ENCODE measurements around the gene MRPL57. TPM values are rescaled to one million over a fixed set of nuclear protein-coding genes. Genes with fewer than 3 reads are reported as not detected.
"Not testable (repeated sequence)": the region's sequence is repeated elsewhere in the genome, so short reads cannot be mapped to it uniquely, and the experiment has no call there.

The MRPL57 gene
- polyA plus RNA-seq, 6 donors from 2014 or later: 25.5 to 43.3 (median 33.8) TPM

DNA sequence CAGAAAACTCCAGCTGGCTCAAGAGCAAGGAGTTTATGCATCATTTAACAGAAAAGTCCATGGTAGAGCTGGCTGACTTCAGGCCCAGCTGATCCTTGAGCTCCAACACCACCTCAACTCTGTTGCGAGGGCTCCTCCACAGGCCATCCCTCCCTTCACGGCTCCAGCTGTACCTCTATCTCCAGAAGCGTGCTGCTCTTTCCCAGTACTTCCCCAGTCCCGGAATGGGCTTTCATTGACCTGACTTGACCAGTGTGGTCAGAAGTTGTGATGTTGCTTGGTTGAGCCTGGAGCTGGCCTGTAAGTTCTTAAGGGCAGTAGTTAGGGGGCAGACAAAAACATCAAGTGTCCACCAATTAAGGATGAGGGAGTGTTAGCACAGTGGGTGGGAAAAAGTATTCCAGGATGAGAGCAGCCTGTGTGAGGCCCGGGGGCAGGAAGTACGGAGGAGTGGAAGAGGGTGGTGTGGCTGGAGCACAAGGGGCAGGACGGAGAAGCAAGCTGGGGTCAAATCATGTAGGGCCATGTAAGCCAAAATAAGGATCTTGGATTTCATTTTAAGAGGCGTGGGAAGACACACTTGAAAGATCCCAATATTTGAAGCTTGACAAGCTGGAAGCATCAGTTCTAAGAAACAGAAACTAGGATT, 24.1 kb upstream of the MRPL57 start:
- no peaks in the 10 kb centered on the region for H3K27me3 Mint-ChIP-seq
- H3K4me1 Mint-ChIP-seq: peaks cover 0 to 4% (median 0%) of the 10 kb centered on the region in 3 donors
- H3K4me3 Mint-ChIP-seq: no peak overlapping the region
- no peaks in the 10 kb centered on the region for H3K9me3 Mint-ChIP-seq
- H3K27ac Mint-ChIP-seq: no peak overlapping the region
- DNase-seq (no peak), ATAC-seq (ENCODE audit: low read depth in 2 of 2) (no peak)
- H3K36me3 Mint-ChIP-seq: peaks cover 8 to 10% of the 10 kb centered on the region in 2 donors

DNA sequence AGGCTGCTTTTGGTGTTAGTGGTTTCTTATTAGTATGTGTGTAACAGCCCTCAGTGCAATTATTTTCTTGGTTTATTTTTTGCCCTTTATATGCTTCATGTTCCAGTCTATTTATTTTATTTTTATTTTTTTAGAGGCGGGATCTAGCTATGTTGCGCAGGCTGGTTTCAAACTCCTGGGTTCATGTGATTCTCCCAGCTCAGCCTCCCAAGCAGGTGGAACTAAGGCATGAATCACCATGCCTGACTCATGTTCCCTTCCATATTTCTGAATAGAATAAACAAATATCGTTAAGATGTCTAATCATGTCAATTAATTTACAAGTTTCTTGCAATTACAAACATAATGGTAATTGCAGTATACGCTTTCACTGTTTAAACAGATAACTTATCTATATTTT, 11.8 kb upstream of the MRPL57 start:
- Mint-ChIP-seq H3K27ac (no peak overlapping the region), H3K9me3 (no peaks in the 10 kb centered on the region), H3K4me3 (no peak overlapping the region), H3K36me3 (no peaks in the 10 kb centered on the region), H3K27me3 (no peaks in the 10 kb centered on the region), H3K4me1 (no peaks in the 10 kb centered on the region)
- no peak for ATAC-seq (ENCODE audit: low read depth in 2 of 2)
- no peak for DNase-seq

DNA sequence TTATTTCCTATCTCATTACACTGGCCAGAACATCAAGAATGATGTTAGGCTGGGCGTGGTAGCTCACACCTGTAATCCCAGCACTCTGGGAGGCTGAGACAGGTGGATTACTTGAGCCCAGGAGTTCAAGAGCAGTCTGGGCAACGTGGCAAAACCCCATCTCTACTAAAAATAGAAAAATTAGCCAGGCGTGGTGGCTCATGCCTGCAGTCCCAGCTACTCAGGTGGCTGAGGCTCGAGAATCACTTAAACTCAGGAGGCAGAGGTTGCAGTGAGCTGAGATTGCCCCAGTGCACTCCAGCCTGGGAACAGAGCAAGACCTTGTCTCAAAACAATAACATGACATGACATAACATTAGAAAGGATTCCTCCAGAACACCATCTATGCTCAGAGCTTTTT, 10.9 kb upstream of the MRPL57 start:
- not testable (repeated sequence) for H3K4me3 Mint-ChIP-seq; H3K4me1 Mint-ChIP-seq; H3K36me3 Mint-ChIP-seq; ATAC-seq (ENCODE audit: low read depth in 2 of 2); H3K9me3 Mint-ChIP-seq; H3K27ac Mint-ChIP-seq; H3K27me3 Mint-ChIP-seq; DNase-seq

DNA sequence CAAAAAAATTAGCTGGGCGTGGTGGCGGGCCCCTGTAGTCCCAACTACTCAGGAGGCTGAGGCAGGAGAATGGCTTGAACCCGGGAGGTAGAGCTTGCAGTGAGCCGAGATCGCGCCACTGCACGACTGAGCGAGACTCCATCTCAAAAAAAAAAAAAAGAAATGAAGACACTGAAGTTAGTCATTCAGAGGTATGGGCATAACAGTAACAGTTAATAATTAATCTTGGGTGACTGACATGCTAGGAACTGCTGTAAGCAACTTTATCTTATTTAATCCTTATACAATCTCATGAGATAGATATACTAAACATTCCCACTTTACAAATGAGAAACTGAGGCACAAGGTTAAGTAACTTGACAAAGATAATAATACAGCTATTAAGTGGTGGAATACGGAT, 5.0 kb upstream of the MRPL57 start:
- H3K27me3 Mint-ChIP-seq: no peaks in the 10 kb centered on the region
- DNase-seq (no peak), ATAC-seq (ENCODE audit: low read depth in 2 of 2) (no peak)
- H3K36me3 Mint-ChIP-seq: no peaks in the 10 kb centered on the region
- no peak overlapping the region for H3K27ac Mint-ChIP-seq
- peaks cover 2 to 3% (median 2%) of the 10 kb centered on the region in 3 donors for H3K4me1 Mint-ChIP-seq
- H3K4me3 Mint-ChIP-seq: no peak overlapping the region
- H3K9me3 Mint-ChIP-seq: no peaks in the 10 kb centered on the region

DNA sequence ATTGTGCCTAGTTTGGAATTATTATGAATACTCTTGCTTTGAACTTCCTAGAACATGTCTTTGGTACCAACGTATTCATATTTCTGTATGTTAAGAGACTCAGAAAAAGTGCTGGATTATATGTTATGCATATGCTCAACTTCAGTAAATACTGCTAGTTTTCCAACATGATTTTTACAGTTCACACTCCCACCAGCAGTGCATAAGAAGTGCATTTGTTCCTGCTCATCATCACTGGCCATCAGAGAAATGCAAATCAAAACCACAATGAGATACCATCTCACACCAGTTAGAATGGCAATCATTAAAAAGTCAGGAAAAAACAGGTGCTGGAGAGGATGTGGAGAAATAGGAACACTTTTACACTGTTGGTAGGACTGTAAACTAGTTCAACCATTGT, 2.7 kb upstream of the MRPL57 start:
- H3K27me3 Mint-ChIP-seq; H3K27ac Mint-ChIP-seq; DNase-seq; H3K36me3 Mint-ChIP-seq; H3K9me3 Mint-ChIP-seq; ATAC-seq (ENCODE audit: low read depth in 2 of 2): not testable (repeated sequence)
- Mint-ChIP-seq H3K4me1 (peaks cover 3 to 21% (median 19%) of the 10 kb centered on the region in 3 donors), H3K4me3 (peak overlapping the region in 1 of 8 donors; percentile 98)

DNA sequence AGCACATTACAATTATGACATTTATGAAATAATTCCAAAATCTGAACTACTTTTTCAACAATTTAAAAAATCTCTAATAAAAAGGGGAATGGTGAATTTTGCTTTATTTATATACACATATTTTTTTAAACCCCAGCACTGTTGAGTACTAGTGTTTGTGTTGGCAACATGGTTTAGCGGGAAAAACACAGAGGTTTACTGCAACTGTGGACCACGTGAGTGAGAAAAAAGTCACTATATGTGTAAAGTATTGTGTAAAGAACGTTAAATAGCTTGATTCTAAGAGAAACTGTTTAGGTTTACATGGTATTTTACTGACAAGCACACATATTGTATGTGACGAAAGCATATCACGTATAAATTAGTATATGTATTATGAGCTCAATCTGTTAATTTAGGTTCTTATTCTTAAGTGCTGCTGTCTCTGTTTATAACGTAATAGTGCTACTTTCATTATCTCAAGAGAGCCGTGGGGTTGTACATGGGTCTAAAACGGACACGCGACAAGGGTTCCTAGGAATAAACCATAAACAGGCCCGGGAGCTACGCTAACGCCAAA, 723 bp upstream of the MRPL57 start:
- DNase-seq (no peak), ATAC-seq (ENCODE audit: low read depth in 2 of 2) (no peak)
- Mint-ChIP-seq H3K27ac (peak overlapping the region in 4 of 6 donors; percentile 89 to 98 (median 96)), H3K36me3 (no peaks in the 10 kb centered on the region), H3K9me3 (no peaks in the 10 kb centered on the region), H3K4me3 (peak overlapping the region; percentile 95 to 99 (median 98)), H3K27me3 (no peaks in the 10 kb centered on the region), H3K4me1 (peaks cover 3 to 23% (median 19%) of the 10 kb centered on the region in 3 donors)

DNA sequence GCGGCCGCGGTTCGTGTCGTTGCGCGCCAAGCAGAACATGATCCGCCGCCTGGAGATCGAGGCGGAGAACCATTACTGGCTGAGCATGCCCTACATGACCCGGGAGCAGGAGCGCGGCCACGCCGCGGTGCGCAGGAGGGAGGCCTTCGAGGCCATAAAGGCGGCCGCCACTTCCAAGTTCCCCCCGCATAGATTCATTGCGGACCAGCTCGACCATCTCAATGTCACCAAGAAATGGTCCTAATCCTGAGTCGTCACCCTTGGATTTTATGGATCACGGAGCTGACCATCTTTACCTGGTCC, 475 bp downstream of the MRPL57 start:
- Mint-ChIP-seq H3K4me3 (peak overlapping the region; percentile 95 to 99 (median 98)), H3K27me3 (no peaks in the 10 kb centered on the region), H3K27ac (peak overlapping the region; percentile 89 to 98 (median 94)), H3K9me3 (no peaks in the 10 kb centered on the region), H3K4me1 (peaks cover 3 to 23% (median 19%) of the 10 kb centered on the region in 3 donors), H3K36me3 (no peaks in the 10 kb centered on the region)
- no peak for DNase-seq
- peak; percentile 29 to 38 for ATAC-seq (ENCODE audit: low read depth in 2 of 2)

DNA sequence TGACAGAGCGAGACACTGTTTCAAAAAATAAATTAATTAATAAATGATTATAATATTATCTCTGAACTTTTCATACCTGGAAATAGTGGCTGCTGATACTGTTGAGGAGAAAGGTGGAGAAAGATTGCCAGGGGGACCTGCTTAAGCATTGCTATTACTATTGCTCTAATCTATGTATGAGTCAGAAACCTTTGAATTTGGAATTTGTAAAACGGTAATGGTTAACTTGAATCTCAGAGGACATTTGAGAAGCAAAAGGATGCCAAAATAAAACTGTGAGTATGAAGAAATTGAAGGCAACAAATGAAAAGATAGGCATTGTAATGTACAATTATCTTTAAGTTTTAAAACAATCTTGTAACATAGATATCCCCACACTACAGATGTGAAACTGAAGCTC, 5.2 kb downstream of the MRPL57 start:
- Mint-ChIP-seq H3K27me3 (no peaks in the 10 kb centered on the region), H3K4me3 (no peak overlapping the region), H3K27ac (no peak overlapping the region), H3K4me1 (peaks cover 0 to 19% (median 13%) of the 10 kb centered on the region in 3 donors), H3K36me3 (no peaks in the 10 kb centered on the region), H3K9me3 (peaks cover 0 to 1% (median 0%) of the 10 kb centered on the region in 7 donors)
- DNase-seq (no peak), ATAC-seq (ENCODE audit: low read depth in 2 of 2) (no peak)

DNA sequence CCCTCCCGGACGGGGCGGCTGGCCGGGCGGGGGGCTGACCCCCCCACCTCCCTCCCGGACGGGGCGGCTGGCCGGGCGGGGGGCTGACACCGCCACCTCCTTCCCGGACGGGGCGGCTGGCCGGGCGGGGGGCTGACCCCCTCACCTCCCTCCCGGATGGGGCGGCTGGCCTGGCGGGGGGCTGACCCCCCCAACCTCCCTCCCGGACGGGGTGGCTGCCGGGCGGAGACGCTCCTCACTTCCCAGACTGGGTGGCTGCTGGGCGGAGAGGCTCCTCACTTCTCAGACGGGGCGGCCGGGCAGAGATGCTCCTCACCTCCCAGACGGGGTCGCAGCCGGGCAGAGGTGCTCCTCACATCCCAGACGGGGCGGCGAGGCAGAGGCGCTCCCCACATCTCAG, 10.0 kb downstream of the MRPL57 start:
- H3K27ac Mint-ChIP-seq; ATAC-seq (ENCODE audit: low read depth in 2 of 2); DNase-seq; H3K4me1 Mint-ChIP-seq; H3K4me3 Mint-ChIP-seq; H3K27me3 Mint-ChIP-seq; H3K36me3 Mint-ChIP-seq; H3K9me3 Mint-ChIP-seq: not testable (repeated sequence)

DNA sequence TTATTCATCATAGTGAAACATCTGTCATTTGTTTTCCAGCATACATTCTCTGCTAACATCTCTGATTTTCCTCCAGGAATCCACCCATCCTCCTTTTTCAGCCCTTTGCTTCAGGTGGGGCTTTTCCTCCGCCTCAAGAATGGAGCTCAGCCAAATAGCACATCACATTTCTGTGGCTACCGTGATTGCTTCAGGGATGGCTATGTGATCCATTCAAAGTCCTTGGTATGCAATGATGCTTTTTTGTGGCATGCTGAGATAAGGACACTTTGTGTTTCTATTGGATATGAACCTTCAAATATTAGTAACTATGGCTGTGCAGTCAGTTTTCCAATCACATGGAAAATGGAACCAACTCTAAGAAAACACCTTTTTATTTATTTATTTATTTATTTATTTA, 18.3 kb downstream of the MRPL57 start:
- not testable (repeated sequence) for H3K27ac Mint-ChIP-seq; H3K4me1 Mint-ChIP-seq; H3K27me3 Mint-ChIP-seq; ATAC-seq (ENCODE audit: low read depth in 2 of 2); H3K4me3 Mint-ChIP-seq; H3K9me3 Mint-ChIP-seq; DNase-seq; H3K36me3 Mint-ChIP-seq

DNA sequence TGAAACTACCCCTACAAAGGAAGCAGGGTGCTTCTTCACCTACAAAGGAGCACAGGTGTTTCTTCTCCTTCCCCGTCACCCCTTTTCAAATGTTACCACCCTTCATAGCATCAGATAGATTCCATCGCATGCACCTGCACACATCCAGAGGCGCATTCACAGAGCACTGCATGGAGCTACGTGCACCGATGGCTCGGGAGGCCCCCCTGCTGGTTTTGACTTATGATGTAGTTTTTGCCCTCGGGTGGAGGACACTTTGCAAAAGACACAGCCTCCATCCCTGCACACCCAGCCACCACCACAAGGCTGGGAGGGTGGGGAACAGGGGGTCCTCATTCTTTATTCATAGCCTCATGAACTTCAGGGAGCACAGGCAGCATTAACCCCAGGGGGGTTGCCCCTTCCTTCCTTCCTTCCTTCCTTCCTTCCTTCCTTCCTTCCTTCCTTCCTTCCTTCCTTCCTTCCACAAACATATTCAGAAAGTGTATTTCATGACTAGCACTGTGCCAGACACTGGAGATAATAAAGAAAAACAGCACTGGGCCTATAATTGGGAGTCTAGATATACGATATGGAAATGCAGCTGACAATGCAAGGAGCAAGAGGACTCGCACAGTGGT, 21.3 kb downstream of the MRPL57 start:
- not testable (repeated sequence) for H3K27me3 Mint-ChIP-seq; ATAC-seq (ENCODE audit: low read depth in 2 of 2); H3K4me3 Mint-ChIP-seq; H3K27ac Mint-ChIP-seq; DNase-seq; H3K4me1 Mint-ChIP-seq
- H3K36me3 Mint-ChIP-seq: peaks cover 0 to 21% of the 10 kb centered on the region in 2 donors
- peaks cover 0 to 21% (median 10%) of the 10 kb centered on the region in 7 donors for H3K9me3 Mint-ChIP-seq

DNA sequence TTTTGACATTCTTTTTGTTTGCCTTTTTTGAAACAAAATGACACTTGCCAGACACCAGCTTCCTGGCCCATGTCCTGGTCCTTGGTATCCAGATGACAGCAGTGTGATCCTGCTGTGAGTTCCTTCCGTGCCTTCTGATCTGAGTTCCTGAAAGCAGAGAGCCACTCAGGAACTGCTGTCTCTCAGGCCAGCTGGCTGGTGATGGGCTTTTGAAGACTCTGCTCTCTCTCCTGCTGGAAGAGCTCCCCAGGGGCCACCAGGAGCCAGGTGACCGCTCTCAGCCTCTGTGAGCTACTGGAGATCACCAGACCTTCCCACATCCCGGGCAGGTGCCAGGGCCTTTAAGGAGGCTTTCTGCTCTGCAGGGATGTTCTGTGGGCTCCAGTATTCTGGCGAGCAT, 21.9 kb downstream of the MRPL57 start:
- ATAC-seq (ENCODE audit: low read depth in 2 of 2); H3K27ac Mint-ChIP-seq; H3K27me3 Mint-ChIP-seq; H3K4me3 Mint-ChIP-seq; DNase-seq; H3K4me1 Mint-ChIP-seq: not testable (repeated sequence)
- Mint-ChIP-seq H3K36me3 (peaks cover 0 to 21% of the 10 kb centered on the region in 2 donors), H3K9me3 (peaks cover 0 to 21% (median 10%) of the 10 kb centered on the region in 7 donors)

DNA sequence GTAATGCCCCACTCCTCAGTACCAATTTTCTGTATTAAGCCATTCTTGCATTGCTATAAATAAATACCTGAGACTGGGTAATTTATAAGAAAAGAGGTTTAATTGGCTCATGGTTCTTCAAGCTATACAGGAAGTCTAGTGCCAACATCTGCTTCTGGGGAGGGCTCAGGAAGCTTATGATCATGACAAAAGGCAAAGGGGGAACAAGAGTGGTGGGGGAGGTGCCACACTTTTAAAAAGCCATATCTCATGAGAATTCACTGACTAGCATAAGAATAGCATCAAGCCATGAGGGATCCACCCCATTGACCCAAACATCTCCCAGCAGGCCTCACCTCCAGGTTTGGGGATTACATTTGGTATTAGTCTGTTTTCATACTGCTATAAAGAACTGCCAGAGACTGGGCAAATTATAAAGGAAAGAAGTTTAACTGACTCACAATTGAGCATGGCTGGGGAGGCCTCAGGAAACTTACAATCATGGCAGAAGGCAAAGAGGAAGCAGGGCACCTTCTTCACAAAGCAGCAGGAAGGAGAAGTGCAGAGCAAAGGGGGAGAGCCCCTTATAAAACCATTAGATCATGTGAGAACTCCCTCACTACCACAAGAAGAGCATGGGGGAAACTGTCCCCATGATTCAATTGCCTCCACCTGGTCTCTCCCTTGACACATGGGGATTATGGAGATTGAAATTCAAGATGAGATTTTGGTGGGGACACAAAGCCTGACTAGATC, 25.2 kb downstream of the MRPL57 start:
- DNase-seq; H3K27me3 Mint-ChIP-seq; H3K4me1 Mint-ChIP-seq; H3K4me3 Mint-ChIP-seq; ATAC-seq (ENCODE audit: low read depth in 2 of 2): not testable (repeated sequence)
- Mint-ChIP-seq H3K27ac (peak overlapping the region in 1 of 6 donors; percentile 65), H3K9me3 (peaks cover 0 to 21% (median 10%) of the 10 kb centered on the region in 7 donors), H3K36me3 (peaks cover 0 to 21% of the 10 kb centered on the region in 2 donors)
